ENCODE measurements around the gene ASCL3.
"Not testable (repeated sequence)": the region's sequence is repeated elsewhere in the genome, so short reads cannot be mapped to it uniquely, and the experiment has no call there.

The ASCL3 gene

GRCh38 chr11:8947230-8947943 is 4.6 kb upstream of the ASCL3 start:
- DNase-seq (ENCODE audit: low read depth, low spot score), result no peak

DNA sequence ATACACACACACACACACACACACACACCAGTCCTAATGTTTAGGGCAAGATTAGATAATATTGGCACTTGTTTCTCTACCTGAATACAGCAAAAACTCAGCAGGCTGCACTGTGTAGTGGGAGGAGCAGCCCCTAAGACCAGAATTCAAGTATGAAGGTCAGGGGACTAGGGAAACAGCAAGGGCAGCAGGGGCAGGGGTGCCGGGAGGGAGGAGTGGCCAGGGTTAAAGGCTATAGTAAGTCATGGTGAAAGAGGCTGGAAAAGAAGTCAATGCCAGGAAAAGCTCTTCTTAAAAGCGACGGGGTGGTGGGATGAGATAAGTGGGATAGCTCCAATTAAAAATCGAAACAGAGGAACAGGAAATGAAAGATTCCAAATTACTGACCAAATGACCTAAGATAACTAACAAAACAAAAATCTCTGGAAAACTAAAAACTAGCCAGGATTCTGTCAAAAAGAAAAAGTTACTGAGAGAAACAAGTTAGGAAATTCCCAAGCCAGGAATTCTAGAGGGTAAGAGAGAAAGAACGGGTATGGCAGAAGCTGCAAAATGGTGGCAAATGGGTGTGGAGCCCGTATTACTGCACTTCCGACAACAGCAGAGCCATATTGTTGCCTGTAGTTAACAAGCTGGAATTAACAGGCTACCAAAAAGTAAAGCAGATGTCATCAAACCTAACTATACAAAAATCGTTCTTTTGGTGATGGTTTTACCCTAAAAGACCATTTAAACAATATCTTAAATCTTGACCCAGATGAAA is 1.3 kb downstream of the ASCL3 start:
- no peak for DNase-seq (ENCODE audit: low read depth, low spot score)

- DNase-seq (ENCODE audit: low read depth, low spot score), result no peak
Measured at GRCh38 chr11:8937659-8938058, 5.2 kb downstream of the ASCL3 start.

DNA sequence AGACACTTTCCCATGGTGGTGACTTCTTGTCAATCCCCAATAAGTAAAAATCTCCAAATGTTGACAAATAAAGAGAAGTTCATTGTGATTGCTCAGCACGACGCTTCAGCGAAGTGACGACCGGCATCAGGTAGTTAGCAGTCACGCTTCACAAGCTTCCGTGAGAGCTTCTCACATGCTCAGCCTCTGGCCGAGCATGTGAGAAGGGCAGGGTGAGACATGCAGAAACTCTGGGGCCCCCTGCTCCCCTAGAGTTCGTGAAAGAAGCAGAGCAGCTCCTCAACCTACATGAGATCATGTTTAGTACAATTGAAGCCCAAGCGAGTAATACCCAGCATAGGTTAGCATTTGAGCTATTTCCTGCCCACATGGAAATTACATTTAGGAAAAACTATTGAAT is 5.7 kb downstream of the ASCL3 start:
- no peak for DNase-seq (ENCODE audit: low read depth, low spot score)

DNA sequence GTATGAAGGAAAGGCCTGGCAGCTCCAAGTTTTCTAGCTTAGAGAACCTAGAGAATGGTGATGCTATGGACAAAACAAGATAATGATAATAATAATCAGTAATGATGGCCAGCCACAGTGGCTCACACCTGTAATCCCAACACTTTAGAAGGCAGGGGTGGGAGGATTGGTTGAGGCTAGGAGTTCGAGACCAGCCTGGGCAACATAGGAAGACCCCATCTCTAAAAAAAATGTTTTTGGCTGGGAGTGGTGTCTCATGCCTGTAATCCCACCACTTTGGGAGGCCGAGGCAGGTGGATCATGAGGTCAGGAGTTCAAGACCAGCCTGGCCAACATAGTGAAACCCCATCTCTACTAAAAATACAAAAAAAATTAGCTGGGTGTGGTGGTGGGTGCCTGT is 7.0 kb downstream of the ASCL3 start:
- DNase-seq (ENCODE audit: low read depth, low spot score), result not testable (repeated sequence)

- DNase-seq (ENCODE audit: low read depth, low spot score), result peak; percentile 72
Measured at GRCh38 chr11:8934742-8935488, 7.9 kb downstream of the ASCL3 start.

GRCh38 chr11:8933931-8934330 is 8.9 kb downstream of the ASCL3 start:
- DNase-seq (ENCODE audit: low read depth, low spot score), result no peak

GRCh38 chr11:8932564-8933180 is 10.1 kb downstream of the ASCL3 start, which contains the start of gene C11orf16:
C11orf16 (minus strand) TSS chr11:8932947; CDS start chr11:8932308, 639 bp downstream.
- peak; percentile 79 for DNase-seq (ENCODE audit: low read depth, low spot score)

- DNase-seq (ENCODE audit: low read depth, low spot score), result no peak
Measured at GRCh38 chr11:8930456-8931175, 12.2 kb downstream of the ASCL3 start.

DNA sequence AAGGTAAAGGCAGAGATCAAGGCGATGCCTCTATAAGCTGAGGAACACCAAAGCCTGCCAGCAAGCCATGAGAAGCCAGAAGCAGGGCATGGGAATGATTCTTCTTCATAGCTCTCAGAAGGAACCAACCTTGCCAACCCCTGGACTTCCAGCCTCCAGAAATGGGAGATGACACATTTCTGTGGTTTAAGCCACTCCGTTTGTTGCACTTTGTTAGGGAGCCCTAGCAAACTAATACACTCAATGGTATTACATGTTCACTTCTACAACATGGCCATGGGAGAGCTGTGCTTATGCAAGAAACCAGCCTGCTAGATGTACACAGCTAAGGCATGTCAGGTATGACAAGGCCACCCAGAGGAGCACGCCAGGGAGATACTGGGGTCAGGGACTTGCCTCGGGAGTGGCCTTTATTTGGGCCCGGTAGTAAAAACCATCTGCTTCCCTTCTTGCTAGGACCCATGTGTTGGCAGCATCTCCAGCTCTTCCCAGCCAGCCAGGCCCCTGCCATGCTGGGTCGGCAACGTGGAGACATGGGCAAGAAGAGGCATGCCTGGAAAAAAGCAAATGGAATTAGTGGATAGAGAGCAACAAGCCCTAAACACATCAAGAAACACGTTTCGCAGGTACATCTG is 13.7 kb downstream of the ASCL3 start:
- DNase-seq (ENCODE audit: low read depth, low spot score), result no peak

GRCh38 chr11:8928205-8928604 is 14.6 kb downstream of the ASCL3 start:
- DNase-seq (ENCODE audit: low read depth, low spot score), result no peak

- no peak for DNase-seq (ENCODE audit: low read depth, low spot score)
Measured at GRCh38 chr11:8927233-8927632, 15.6 kb downstream of the ASCL3 start.

DNA sequence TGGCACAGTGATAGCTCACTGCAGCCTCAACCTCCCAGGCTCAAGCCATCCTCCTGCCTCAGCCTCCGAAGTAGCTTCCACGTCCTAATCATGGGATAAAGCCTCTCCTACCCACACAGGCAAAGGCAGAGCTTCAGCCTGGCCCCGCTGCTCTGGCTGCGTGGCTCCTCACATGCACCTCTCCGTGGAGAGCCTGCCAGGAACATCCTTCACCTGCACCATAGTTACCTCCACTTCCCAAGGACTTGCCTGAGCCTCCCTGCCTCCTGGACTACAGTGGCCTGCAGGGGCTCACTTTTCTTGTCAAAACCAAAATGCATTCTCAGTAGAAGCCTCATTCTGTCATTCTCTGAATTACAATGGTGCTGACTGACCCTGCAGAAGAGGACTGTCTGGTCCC is 16.6 kb downstream of the ASCL3 start:
- no peak for DNase-seq (ENCODE audit: low read depth, low spot score)

GRCh38 chr11:8925711-8926110 is 17.1 kb downstream of the ASCL3 start:
- no peak for DNase-seq (ENCODE audit: low read depth, low spot score)

GRCh38 chr11:8922691-8923090 is 20.1 kb downstream of the ASCL3 start:
- DNase-seq (ENCODE audit: low read depth, low spot score), result no peak

DNA sequence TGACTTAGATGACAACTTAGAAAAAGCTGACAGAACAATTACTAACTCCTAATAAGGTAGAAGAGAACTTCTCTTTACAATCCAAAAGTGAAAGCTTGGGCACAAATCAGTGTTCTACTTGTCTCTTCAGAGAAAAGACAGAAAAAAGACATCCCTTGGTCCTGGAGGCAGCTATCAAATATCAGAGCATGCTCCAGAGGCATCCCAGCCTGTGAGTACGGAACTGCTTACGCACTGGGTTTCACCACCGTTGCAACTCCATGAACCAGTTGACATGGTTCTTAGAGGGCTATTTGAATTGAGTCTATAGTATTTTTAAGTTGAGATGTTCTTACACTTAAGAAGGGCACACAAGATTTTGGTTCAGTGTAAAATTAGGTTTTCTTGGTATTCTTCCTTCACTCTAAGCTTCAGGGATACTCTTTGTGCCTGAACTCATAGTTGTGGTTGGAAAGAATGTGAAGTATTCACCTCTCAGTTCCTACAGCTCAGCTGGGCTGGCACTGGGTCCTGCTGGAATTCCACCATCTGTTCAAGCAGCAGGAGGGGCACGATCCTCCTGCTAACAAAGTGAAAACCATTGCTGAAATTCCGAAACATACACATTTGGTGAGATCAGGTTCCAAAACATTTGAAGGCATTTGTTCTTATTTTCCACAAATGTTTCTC is 25.5 kb downstream of the ASCL3 start:
- DNase-seq (ENCODE audit: low read depth, low spot score), result peak; percentile 60

- DNase-seq (ENCODE audit: low read depth, low spot score), result no peak
Measured at GRCh38 chr11:8914661-8915018, 28.2 kb downstream of the ASCL3 start.

GRCh38 chr11:8913961-8914660 is 28.7 kb downstream of the ASCL3 start:
- DNase-seq (ENCODE audit: low read depth, low spot score), result peak; percentile 52

- DNase-seq (ENCODE audit: low read depth, low spot score), result peak; percentile 97
Measured at GRCh38 chr11:8911029-8911823, 31.6 kb downstream of the ASCL3 start, which contains the start of gene AKIP1. AKIP1 (plus strand) TSS chr11:8911189; CDS start chr11:8911450, 261 bp downstream.
